Activated T-cell treated with anti-CD3 and anti-CD28 coated beads, Interleukin-2, amount 50 U/mL, for 4 hours (primary cell): Measurements from ENCODE around the gene GPN2. TPM values are rescaled to one million over a fixed set of nuclear protein-coding genes. Genes with fewer than 3 reads are reported as not detected.

Source experiments
- ATAC-seq, 2 donors: fragments of 200-7000 bp; cut with Tn5 transposase; one replicate each; pipeline ENCODE4 v1.10.0; 2021
- DNase-seq: peaks from one replicate; pipeline ENCODE4 v3.0.0-alpha.2; 2020
- H3K27me3 Mint-ChIP-seq: one replicate; pipeline ENCODE4 v1.8.0; 2021; ENCODE audit warnings: low read depth, mixed read lengths
- H3K36me3 Mint-ChIP-seq: one replicate; pipeline ENCODE4 v1.8.0; 2022; ENCODE audit warnings: mixed read lengths; ENCODE audit not compliant: insufficient read depth
- H3K4me1 Mint-ChIP-seq: one replicate; pipeline ENCODE4 v1.8.0; 2021; ENCODE audit warnings: low read depth, mixed read lengths
- H3K4me3 Mint-ChIP-seq: one replicate; pipeline ENCODE4 v1.8.0; 2021; ENCODE audit warnings: mild to moderate bottlenecking, moderate library complexity, mixed read lengths
- H3K9me3 Mint-ChIP-seq: one replicate; pipeline ENCODE4 v1.8.0; 2021; ENCODE audit warnings: mixed read lengths
- total RNA-seq, 3 donors: library from RNA; stranded (reverse); gene quantifications; one replicate each; pipeline ENCODE4 v1.2.1, GENCODE V29; 2021

GPN2 gene
- 10 to 100 TPM; 59.9 to 62.0 (median 61.1) TPM for total RNA-seq

GRCh38 chr1:26889551-26890466 is at the start of gene GPN2:
Gene GPN2 (minus strand): TSS chr1:26890283. CDS start chr1:26890096, 187 bp downstream.
- Mint-ChIP-seq H3K4me1 (peaks cover 31% of the 10 kb centered on the region), H3K9me3 (no peaks in the 10 kb centered on the region)
- peak; percentile 96 for ATAC-seq

DNA sequence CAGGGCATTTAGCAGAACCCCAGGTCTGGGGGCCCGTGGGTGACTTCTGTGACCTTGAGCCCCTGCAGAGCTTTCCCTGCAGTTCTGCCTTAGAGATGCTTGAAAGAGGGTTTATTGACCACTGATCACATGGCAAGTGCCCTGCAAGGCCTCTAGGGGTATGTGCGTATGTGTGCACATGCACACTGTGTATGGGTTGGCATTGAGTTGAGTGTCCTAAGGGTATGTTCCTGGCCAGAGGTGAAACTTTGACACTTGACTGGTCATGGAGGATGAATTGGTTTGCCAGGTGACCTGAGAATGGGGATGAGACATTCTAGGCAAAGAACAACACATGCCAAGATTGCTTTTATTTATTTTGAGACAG is 48.6 kb upstream of the GPN2 start:
- ATAC-seq: no peak

More at GRCh38 chr1:26889551-26890466, at the start of gene GPN2:
- Mint-ChIP-seq H3K4me3 (peak within 1 kb of the TSS; percentile 97), H3K36me3 (peaks cover 35% of the 10 kb centered on the region), H3K27me3 (no peaks in the 10 kb centered on the region)
- DNase-seq: peak; percentile 64

GRCh38 chr1:26938004-26938658 is 48.0 kb upstream of the GPN2 start:
- ATAC-seq (no peak), DNase-seq (no peak)
- H3K27me3 Mint-ChIP-seq: no peaks in the 10 kb centered on the region
- peaks cover 18% of the 10 kb centered on the region for H3K36me3 Mint-ChIP-seq
- no peaks in the 10 kb centered on the region for H3K9me3 Mint-ChIP-seq
- no peak overlapping the region for H3K4me3 Mint-ChIP-seq
- no peaks in the 10 kb centered on the region for H3K4me1 Mint-ChIP-seq

More for the DNA sequence above, 48.6 kb upstream of the GPN2 start:
- DNase-seq: no peak
- H3K9me3 Mint-ChIP-seq: no peaks in the 10 kb centered on the region
- no peaks in the 10 kb centered on the region for H3K4me1 Mint-ChIP-seq
- no peak overlapping the region for H3K4me3 Mint-ChIP-seq
- peaks cover 21% of the 10 kb centered on the region for H3K36me3 Mint-ChIP-seq
- no peaks in the 10 kb centered on the region for H3K27me3 Mint-ChIP-seq

DNA sequence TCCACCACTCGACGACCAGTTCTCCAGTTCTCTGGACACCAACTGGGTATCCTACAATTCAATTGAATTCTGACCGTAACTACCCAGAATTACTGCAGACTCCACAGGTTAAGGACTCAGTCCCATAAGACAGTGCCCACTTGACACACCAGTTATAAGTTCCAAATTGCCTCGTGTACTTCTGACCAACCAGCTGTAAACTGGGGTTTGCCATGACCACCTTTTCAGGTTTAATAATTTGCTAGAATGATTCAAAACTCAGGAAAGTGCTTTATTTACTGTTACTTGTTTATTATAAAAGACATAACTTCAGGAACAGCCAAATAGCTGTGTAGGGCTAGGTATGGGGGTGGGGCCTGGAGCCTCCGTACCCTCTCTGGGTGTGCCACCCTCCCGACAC is 46.7 kb upstream of the GPN2 start:
- no peak overlapping the region for H3K4me3 Mint-ChIP-seq
- H3K9me3 Mint-ChIP-seq: no peaks in the 10 kb centered on the region
- H3K27me3 Mint-ChIP-seq: no peaks in the 10 kb centered on the region
- H3K4me1 Mint-ChIP-seq: no peaks in the 10 kb centered on the region
- peaks cover 19% of the 10 kb centered on the region for H3K36me3 Mint-ChIP-seq
- ATAC-seq (no peak), DNase-seq (no peak)

DNA sequence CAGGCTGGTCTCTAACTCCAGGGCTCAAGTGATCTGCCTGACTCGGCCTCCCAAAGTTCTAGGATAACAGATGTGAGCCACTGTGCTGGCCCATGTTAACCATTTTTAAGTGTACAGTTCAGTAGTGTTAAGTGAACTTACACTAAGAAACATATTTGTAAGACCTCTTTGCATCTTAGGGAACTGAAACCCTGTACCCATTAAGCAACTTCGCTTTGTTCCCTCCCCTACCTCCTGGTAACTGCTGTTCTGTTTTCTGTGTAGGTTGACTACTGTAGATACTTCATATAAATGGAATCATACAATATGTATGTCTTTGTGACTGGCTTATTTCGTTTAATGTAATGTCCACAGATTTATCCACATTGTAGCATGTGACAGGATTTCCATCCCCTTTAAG is 42.4 kb upstream of the GPN2 start:
- Mint-ChIP-seq H3K4me3 (no peak overlapping the region), H3K4me1 (peaks cover 2% of the 10 kb centered on the region), H3K27me3 (no peaks in the 10 kb centered on the region), H3K9me3 (no peaks in the 10 kb centered on the region), H3K36me3 (peaks cover 26% of the 10 kb centered on the region)
- ATAC-seq (no peak), DNase-seq (no peak)

- no peaks in the 10 kb centered on the region for H3K9me3 Mint-ChIP-seq
- H3K27me3 Mint-ChIP-seq: no peaks in the 10 kb centered on the region
- H3K36me3 Mint-ChIP-seq: peaks cover 35% of the 10 kb centered on the region
- DNase-seq: no peak
- ATAC-seq: no peak
- peaks cover 45% of the 10 kb centered on the region for H3K4me1 Mint-ChIP-seq
- peak overlapping the region; percentile 94 for H3K4me3 Mint-ChIP-seq
Measured at GRCh38 chr1:26923711-26924110, 33.6 kb upstream of the GPN2 start.

- Mint-ChIP-seq H3K27me3 (no peaks in the 10 kb centered on the region), H3K4me1 (peaks cover 45% of the 10 kb centered on the region), H3K36me3 (peaks cover 29% of the 10 kb centered on the region), H3K4me3 (peak overlapping the region; percentile 94), H3K9me3 (no peaks in the 10 kb centered on the region)
- ATAC-seq (no peak), DNase-seq (no peak)
Measured at GRCh38 chr1:26922901-26923300, 32.8 kb upstream of the GPN2 start.

DNA sequence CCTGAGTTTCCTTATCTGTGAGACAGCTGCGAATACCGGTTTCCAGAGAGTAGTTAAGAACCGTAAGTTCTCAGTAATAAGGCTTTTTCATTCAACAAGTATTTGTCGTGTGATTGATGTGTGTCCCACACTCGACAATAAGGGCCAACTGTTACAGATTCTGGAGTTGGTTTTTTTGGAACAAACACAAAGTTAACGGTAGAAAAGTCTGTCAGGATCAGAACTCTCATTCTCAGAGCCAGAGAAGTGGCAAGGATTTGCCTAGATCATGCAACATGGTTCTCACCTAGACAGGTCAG is 32.3 kb upstream of the GPN2 start:
- no peak for ATAC-seq
- peaks cover 44% of the 10 kb centered on the region for H3K4me1 Mint-ChIP-seq
- no peak for DNase-seq
- peaks cover 24% of the 10 kb centered on the region for H3K36me3 Mint-ChIP-seq
- H3K4me3 Mint-ChIP-seq: peak overlapping the region; percentile 94
- H3K27me3 Mint-ChIP-seq: no peaks in the 10 kb centered on the region
- H3K9me3 Mint-ChIP-seq: no peaks in the 10 kb centered on the region

DNA sequence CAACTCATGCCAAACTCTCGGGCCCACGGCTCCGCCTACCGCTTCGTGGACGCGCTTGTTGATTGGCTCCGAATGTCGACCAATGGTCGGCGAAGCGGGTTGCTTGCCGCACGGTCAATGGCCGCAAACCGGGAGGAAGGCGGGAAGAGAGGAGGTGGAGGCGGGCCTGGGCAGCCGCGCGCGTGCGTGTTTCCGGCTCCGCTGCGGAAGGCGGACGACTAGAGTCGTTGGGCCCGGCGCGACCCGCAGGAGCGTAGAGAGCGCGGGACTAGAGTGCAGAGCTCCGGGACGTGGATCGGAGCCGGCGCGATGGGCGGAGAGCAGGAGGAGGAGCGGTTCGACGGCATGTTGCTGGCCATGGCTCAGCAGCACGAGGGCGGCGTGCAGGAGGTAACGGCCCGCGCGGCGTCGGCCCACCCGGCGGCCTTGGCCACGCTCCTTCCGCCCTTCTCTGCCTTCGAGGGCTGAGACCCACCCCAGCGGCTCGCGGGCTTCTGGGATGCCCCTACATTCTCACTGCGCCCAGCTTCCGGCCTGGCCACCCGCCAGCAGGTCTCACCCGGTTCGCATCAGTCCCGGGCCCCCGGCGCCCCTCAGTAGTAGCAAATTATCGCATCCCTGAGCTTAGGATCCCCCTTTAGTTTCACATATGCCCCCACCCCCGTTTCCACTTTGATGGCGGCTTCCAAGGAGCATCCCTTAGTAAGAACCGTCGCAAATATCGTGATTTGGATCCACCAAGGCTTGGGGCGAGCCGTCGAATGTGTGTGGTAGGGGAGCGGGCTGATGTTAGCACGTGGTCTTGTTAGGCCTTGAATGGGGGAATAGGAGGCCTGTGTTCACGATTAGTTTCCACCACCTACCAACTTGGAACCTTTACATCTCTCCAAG is 31.7 kb upstream of the GPN2 start, which contains the start of gene NUDC:
NUDC (plus strand) TSS at position 204 of the 891 bp plus-strand sequence; CDS start at position 310, 106 bp downstream.
- Mint-ChIP-seq H3K4me3 (peak within 1 kb of the TSS; percentile 94), H3K9me3 (no peaks in the 10 kb centered on the region), H3K27me3 (no peaks in the 10 kb centered on the region), H3K36me3 (peaks cover 21% of the 10 kb centered on the region), H3K4me1 (peaks cover 41% of the 10 kb centered on the region)
- DNase-seq (peak; percentile 91), ATAC-seq (peak; percentile 93 to 96)

DNA sequence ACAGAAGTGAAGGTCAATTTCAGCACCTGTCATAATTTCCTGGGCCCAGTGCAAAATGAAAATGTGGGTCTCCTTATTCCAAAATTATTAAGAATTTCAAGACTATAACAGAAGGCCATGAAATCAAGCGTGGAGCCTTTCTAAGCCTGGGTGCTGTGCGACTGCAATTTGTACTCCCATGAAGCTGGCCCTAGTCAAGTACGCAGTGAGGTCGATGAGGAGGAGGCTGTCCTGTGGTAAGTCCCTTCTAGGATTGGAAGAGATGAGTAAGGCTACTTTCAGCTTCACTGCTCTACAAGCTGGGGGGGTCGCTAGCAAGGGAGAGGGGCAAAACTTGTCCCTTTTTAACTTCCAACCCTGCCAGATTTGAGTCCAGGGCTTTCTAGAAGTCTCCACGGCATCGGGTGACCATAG is 31.1 kb upstream of the GPN2 start:
- H3K4me3 Mint-ChIP-seq: peak overlapping the region; percentile 94
- peaks cover 38% of the 10 kb centered on the region for H3K4me1 Mint-ChIP-seq
- peak; percentile 68 to 71 for ATAC-seq
- peaks cover 15% of the 10 kb centered on the region for H3K36me3 Mint-ChIP-seq
- no peak for DNase-seq
- H3K27me3 Mint-ChIP-seq: no peaks in the 10 kb centered on the region
- H3K9me3 Mint-ChIP-seq: no peaks in the 10 kb centered on the region

GRCh38 chr1:26915204-26915842 is 25.2 kb upstream of the GPN2 start:
- Mint-ChIP-seq H3K4me3 (no peak overlapping the region), H3K9me3 (no peaks in the 10 kb centered on the region), H3K27me3 (no peaks in the 10 kb centered on the region), H3K4me1 (peaks cover 4% of the 10 kb centered on the region), H3K36me3 (no peaks in the 10 kb centered on the region)
- no peak for ATAC-seq
- no peak for DNase-seq

DNA sequence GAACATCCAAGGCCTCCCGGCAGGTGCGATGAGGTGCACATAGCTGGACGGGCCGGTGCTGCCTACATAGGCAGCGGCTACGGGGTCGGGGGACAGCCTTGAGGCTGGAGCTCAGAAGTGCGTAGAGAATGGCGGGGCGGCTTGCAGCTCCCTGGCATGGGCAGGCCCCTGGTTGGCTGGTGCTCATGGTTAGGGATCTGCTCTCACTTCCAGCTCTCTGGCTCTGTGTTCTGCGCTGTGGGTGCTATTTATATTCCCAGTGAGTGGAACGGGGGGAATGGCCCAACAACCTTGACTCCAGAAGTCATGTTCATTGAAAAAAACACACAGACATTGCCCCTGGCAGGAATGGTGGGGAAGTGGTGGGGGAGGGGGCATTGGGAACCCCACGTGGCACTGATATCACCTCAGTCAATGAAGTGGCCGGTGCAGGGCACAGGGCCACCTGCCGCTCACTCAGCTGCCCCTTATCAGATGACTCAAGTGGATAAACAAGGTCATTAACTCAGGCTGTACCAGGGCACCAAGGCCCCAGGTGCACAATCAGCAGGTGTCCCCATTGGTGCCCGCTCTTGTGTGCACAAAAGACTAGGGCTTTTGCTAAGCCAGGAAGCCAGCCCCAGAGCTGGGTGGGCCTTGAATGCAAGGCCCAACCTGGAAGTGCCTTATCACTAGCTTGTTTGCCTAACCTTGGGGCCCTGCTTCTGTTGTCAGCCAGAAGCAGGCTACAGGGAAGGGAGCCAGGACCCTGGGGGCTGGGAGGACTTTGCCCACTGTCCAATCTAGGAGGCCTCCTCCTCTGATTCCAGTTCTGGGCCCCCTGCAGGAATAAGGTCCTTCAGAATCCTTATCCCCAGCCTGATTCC is 23.9 kb upstream of the GPN2 start, which contains the start of gene NR0B2:
NR0B2 (minus strand) TSS at position 222 of the 866 bp plus-strand sequence; CDS start at position 187, 35 bp downstream.
- no peaks in the 10 kb centered on the region for H3K4me1 Mint-ChIP-seq
- ATAC-seq (no peak), DNase-seq (no peak)
- H3K36me3 Mint-ChIP-seq: no peaks in the 10 kb centered on the region
- no peaks in the 10 kb centered on the region for H3K9me3 Mint-ChIP-seq
- H3K27me3 Mint-ChIP-seq: peaks cover 2% of the 10 kb centered on the region
- no peak within 1 kb of the TSS for H3K4me3 Mint-ChIP-seq

DNA sequence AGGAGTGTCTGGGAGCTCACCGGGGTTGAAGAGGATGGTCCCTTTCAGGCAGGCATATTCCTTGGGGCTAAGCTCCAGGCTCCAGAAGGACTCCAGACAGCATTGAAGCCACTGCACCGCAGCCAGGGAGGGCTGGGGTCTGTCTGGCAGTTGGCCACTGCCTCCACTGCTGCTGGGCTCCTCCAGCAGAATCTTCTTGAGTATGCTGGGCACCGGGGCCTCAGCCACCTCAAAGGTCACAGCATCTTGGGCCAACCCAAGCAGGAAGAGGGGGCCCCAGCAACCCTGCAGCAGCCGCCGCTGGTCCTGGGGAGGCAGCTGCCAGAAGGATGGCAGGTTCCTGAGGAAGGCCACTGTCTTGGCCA is 23.3 kb upstream of the GPN2 start:
- H3K9me3 Mint-ChIP-seq: no peaks in the 10 kb centered on the region
- ATAC-seq (no peak), DNase-seq (no peak)
- no peak overlapping the region for H3K4me3 Mint-ChIP-seq
- peaks cover 2% of the 10 kb centered on the region for H3K27me3 Mint-ChIP-seq
- no peaks in the 10 kb centered on the region for H3K36me3 Mint-ChIP-seq
- H3K4me1 Mint-ChIP-seq: no peaks in the 10 kb centered on the region
